CD8-positive, alpha-beta memory T cell (primary cell): Measurements from ENCODE around the gene CSTPP1. TPM values are rescaled to one million over a fixed set of nuclear protein-coding genes. Genes with fewer than 3 reads are reported as not detected.
"Not testable (repeated sequence)": the region's sequence is repeated elsewhere in the genome, so short reads cannot be mapped to it uniquely, and the experiment has no call there.

Experiments
- CTCF ChIA-PET: fragments of 350-600 bp; sonication (Branson Sonifier 250); formaldehyde crosslinking; loops from one replicate; lab custom pipeline; 2021; ENCODE audit warnings: antibody characterized with exemption; lab: Charles Lee
- POLR2A ChIA-PET: fragments of 350-600 bp; sonication (Branson Sonifier 250); formaldehyde crosslinking; loops from one replicate; lab custom pipeline; 2021; ENCODE audit warnings: antibody characterized with exemption; lab: Charles Lee
- DNase-seq, 5 donors: peaks; one replicate each; pipeline versions ENCODE4 v3.0.0 to v3.0.0-alpha.2; 2020 to 2022; ENCODE audit warnings: mixed read lengths in 1 of 5
- H3K27ac ChIP-seq: one replicate; pipeline ENCODE4 v1.7.0; 2013; ENCODE audit warnings: low read depth, mild to moderate bottlenecking, low read length, moderate library complexity
- H3K27me3 ChIP-seq: 2 replicates; pipeline ENCODE4 v1.7.0; 2013; ENCODE audit warnings: low read length, mild to moderate bottlenecking; ENCODE audit not compliant: insufficient read depth, poor library complexity, severe bottlenecking
- H3K36me3 ChIP-seq: 2 replicates; pipeline ENCODE4 v1.7.0; 2013; ENCODE audit warnings: mild to moderate bottlenecking, low read length, moderate library complexity; ENCODE audit not compliant: insufficient read depth
- H3K4me1 ChIP-seq: 2 replicates; pipeline ENCODE4 v1.7.0; 2013; ENCODE audit warnings: mild to moderate bottlenecking, low read length, moderate library complexity; ENCODE audit not compliant: insufficient read depth
- H3K4me3 ChIP-seq: 2 replicates; pipeline ENCODE4 v1.7.0; 2013; ENCODE audit warnings: mild to moderate bottlenecking, low read length
- H3K9me3 ChIP-seq: 2 replicates; pipeline ENCODE4 v1.7.0; 2013; ENCODE audit warnings: mild to moderate bottlenecking, low read length
- H3K27ac Mint-ChIP-seq, 8 donors: one replicate each; pipeline ENCODE4 v1.8.0; 2020 to 2021; ENCODE audit warnings: mixed read lengths in 8 of 8, mild to moderate bottlenecking in 6 of 8, inconsistent platforms in 3 of 8, moderate library complexity in 3 of 8
- H3K27me3 Mint-ChIP-seq, 2 donors: one replicate each; pipeline ENCODE4 v1.8.0; 2020 to 2021; ENCODE audit warnings: mixed read lengths in 2 of 2, mild to moderate bottlenecking in 1 of 2, moderate library complexity in 1 of 2
- H3K36me3 Mint-ChIP-seq, 3 donors: one replicate each; pipeline ENCODE4 v1.8.0; 2020 to 2021; ENCODE audit warnings: mixed read lengths in 3 of 3, inconsistent platforms in 1 of 3, mild to moderate bottlenecking in 1 of 3
- H3K4me1 Mint-ChIP-seq, 3 donors: one replicate each; pipeline ENCODE4 v1.8.0; 2020 to 2021; ENCODE audit warnings: mixed read lengths in 3 of 3, inconsistent platforms in 1 of 3, mild to moderate bottlenecking in 1 of 3
- H3K4me3 Mint-ChIP-seq, 7 donors: one replicate each; pipeline ENCODE4 v1.8.0; 2020 to 2021; ENCODE audit warnings: mixed read lengths in 7 of 7, mild to moderate bottlenecking in 6 of 7, moderate library complexity in 4 of 7, inconsistent platforms in 2 of 7
- H3K9me3 Mint-ChIP-seq, 5 donors: one replicate each; pipeline ENCODE4 v1.8.0; 2020 to 2022; ENCODE audit warnings: mixed read lengths in 5 of 5, mild to moderate bottlenecking in 3 of 5, moderate library complexity in 2 of 5, inconsistent platforms in 1 of 5
- polyA plus RNA-seq: library from polyadenylated mRNA; unstranded; fragments of 300-500 nt; fragmentation: Illumina TruSeq; gene quantifications from one replicate; pipeline ENCODE4 v1.2.3, GENCODE V29; 2021
- total RNA-seq, 2 experiments: library from RNA; stranded (reverse); gene quantifications; one replicate each; pipeline ENCODE4 v1.2.3, GENCODE V29; 2021

Gene CSTPP1
- total and polyA plus RNA-seq, 3 experiments from 2014 or later = 16.9 to 19.7 (median 18.4) TPM

- peaks cover 28 to 32% (median 28%) of the 10 kb centered on the region in 3 donors for H3K4me1 Mint-ChIP-seq
- H3K36me3 Mint-ChIP-seq = no peaks in the 10 kb centered on the region
- Histone ChIP-seq H3K27ac (no peak overlapping the region), H3K4me1 (peaks cover 20% of the 10 kb centered on the region), H3K27me3 (peaks cover 29% of the 10 kb centered on the region), H3K36me3 (no peaks in the 10 kb centered on the region), H3K9me3 (no peaks in the 10 kb centered on the region), H3K4me3 (no peak overlapping the region)
- H3K4me3 Mint-ChIP-seq = peak overlapping the region in 1 of 7 donors; percentile 23
- POLR2A ChIA-PET = no interaction called here
- no peaks in the 10 kb centered on the region for H3K9me3 Mint-ChIP-seq
- H3K27ac Mint-ChIP-seq = no peak overlapping the region
- CTCF ChIA-PET = interaction anchor here (1.1 kb wide), 1 partner anchor 16 kb away, joined by 3 read pairs; the partner anchor contains the start of gene CSTPP1
- H3K27me3 Mint-ChIP-seq = peaks cover 25 to 44% of the 10 kb centered on the region in 2 donors
- no peak for DNase-seq
Observed at GRCh38 chr11:46920755-46921154, 15.8 kb upstream of the CSTPP1 start.

- H3K4me3 ChIP-seq, CTCF ChIA-PET, H3K27ac Mint-ChIP-seq, H3K4me1 Mint-ChIP-seq, POLR2A ChIA-PET, H3K27ac ChIP-seq, H3K36me3 ChIP-seq, H3K4me1 ChIP-seq, H3K4me3 Mint-ChIP-seq, H3K9me3 ChIP-seq, H3K36me3 Mint-ChIP-seq, H3K9me3 Mint-ChIP-seq, DNase-seq, H3K27me3 ChIP-seq: not testable (repeated sequence)
- H3K27me3 Mint-ChIP-seq = peaks cover 8 to 44% of the 10 kb centered on the region in 2 donors
Observed at GRCh38 chr11:46927928-46928327, 8.6 kb upstream of the CSTPP1 start.

- H3K9me3 Mint-ChIP-seq, H3K27ac Mint-ChIP-seq, H3K9me3 ChIP-seq, H3K4me1 ChIP-seq, H3K4me3 ChIP-seq, H3K4me3 Mint-ChIP-seq, H3K27ac ChIP-seq, POLR2A ChIA-PET, H3K27me3 ChIP-seq, H3K36me3 ChIP-seq, H3K4me1 Mint-ChIP-seq, DNase-seq, H3K36me3 Mint-ChIP-seq: not testable (repeated sequence)
- CTCF ChIA-PET = interaction anchor here (1.6 kb wide), 1 partner anchor 16 kb away, joined by 5 read pairs; no protein-coding TSS in a partner anchor
- H3K27me3 Mint-ChIP-seq = peaks cover 8 to 44% of the 10 kb centered on the region in 2 donors
Observed at GRCh38 chr11:46928701-46929100, 7.9 kb upstream of the CSTPP1 start.

- Mint-ChIP-seq H3K27me3 (peaks cover 8 to 42% of the 10 kb centered on the region in 2 donors), H3K27ac (no peak overlapping the region), H3K9me3 (no peaks in the 10 kb centered on the region), H3K36me3 (no peaks in the 10 kb centered on the region), H3K4me3 (no peak overlapping the region), H3K4me1 (no peaks in the 10 kb centered on the region)
- Histone ChIP-seq H3K4me1 (no peaks in the 10 kb centered on the region), H3K27ac (no peak overlapping the region), H3K36me3 (no peaks in the 10 kb centered on the region), H3K4me3 (no peak overlapping the region), H3K27me3 (no peaks in the 10 kb centered on the region), H3K9me3 (no peaks in the 10 kb centered on the region)
- DNase-seq = no peak
- ChIA-PET POLR2A (no interaction called here), CTCF (interaction anchor here (1.6 kb wide), 1 partner anchor 17 kb away, joined by 5 read pairs; no protein-coding TSS in a partner anchor)
Observed at GRCh38 chr11:46930089-46930488, 6.5 kb upstream of the CSTPP1 start.

GRCh38 chr11:46942172-46942571 lies 5.6 kb downstream of the CSTPP1 start:
- H3K4me1 ChIP-seq = peaks cover 2% of the 10 kb centered on the region
- Mint-ChIP-seq H3K27me3 (no peaks in the 10 kb centered on the region), H3K4me1 (peaks cover 0 to 8% (median 8%) of the 10 kb centered on the region in 3 donors), H3K36me3 (peaks cover 0 to 11% (median 3%) of the 10 kb centered on the region in 3 donors), H3K27ac (no peak overlapping the region), H3K9me3 (no peaks in the 10 kb centered on the region), H3K4me3 (no peak overlapping the region)
- ChIA-PET POLR2A (interaction anchor here (0.5 kb wide), 1 partner anchor 17 kb away, joined by 3 read pairs; no protein-coding TSS in a partner anchor), CTCF (interaction anchor here (1.2 kb wide), 1 partner anchor 212 kb away, joined by 4 read pairs; no protein-coding TSS in a partner anchor)
- no peaks in the 10 kb centered on the region for H3K36me3 ChIP-seq
- H3K27me3 ChIP-seq = no peaks in the 10 kb centered on the region
- H3K27ac ChIP-seq = no peak overlapping the region
- H3K4me3 ChIP-seq = no peak overlapping the region
- no peaks in the 10 kb centered on the region for H3K9me3 ChIP-seq
- DNase-seq = no peak

- no peaks in the 10 kb centered on the region for H3K27me3 ChIP-seq
- H3K36me3 ChIP-seq = no peaks in the 10 kb centered on the region
- H3K4me3 ChIP-seq = no peak overlapping the region
- Mint-ChIP-seq H3K27ac (peak overlapping the region in 1 of 8 donors; percentile 68), H3K4me1 (peaks cover 0 to 2% (median 0%) of the 10 kb centered on the region in 3 donors), H3K27me3 (no peaks in the 10 kb centered on the region), H3K36me3 (peaks cover 0 to 12% (median 3%) of the 10 kb centered on the region in 3 donors), H3K4me3 (no peak overlapping the region), H3K9me3 (no peaks in the 10 kb centered on the region)
- no peaks in the 10 kb centered on the region for H3K9me3 ChIP-seq
- H3K27ac ChIP-seq = no peak overlapping the region
- POLR2A ChIA-PET = no interaction called here
- CTCF ChIA-PET = no interaction called here
- DNase-seq = no peak
- no peaks in the 10 kb centered on the region for H3K4me1 ChIP-seq
Observed at GRCh38 chr11:46944356-46945075, 8.0 kb downstream of the CSTPP1 start.

- no peaks in the 10 kb centered on the region for H3K27me3 ChIP-seq
- H3K9me3 ChIP-seq = no peaks in the 10 kb centered on the region
- no peak overlapping the region for H3K4me3 ChIP-seq
- Mint-ChIP-seq H3K36me3 (peaks cover 0 to 10% (median 3%) of the 10 kb centered on the region in 3 donors), H3K27ac (no peak overlapping the region), H3K4me1 (peaks cover 1 to 5% (median 3%) of the 10 kb centered on the region in 3 donors), H3K27me3 (no peaks in the 10 kb centered on the region), H3K4me3 (no peak overlapping the region), H3K9me3 (no peaks in the 10 kb centered on the region)
- CTCF ChIA-PET = no interaction called here
- H3K4me1 ChIP-seq = no peaks in the 10 kb centered on the region
- no peak for DNase-seq
- no peak overlapping the region for H3K27ac ChIP-seq
- H3K36me3 ChIP-seq = no peaks in the 10 kb centered on the region
- POLR2A ChIA-PET = no interaction called here
Observed at GRCh38 chr11:46947399-46948077, 11.0 kb downstream of the CSTPP1 start.
